Trophoblast cell (in vitro differentiated cells and primary cell): ENCODE data around the gene MROH9.
A peak's percentile ranks its signal among the peaks of the same experiment; 100 is the strongest.

Experiments
- DNase-seq, 2 donors: peaks; one replicate each; pipeline ENCODE4 v3.0.0-alpha.2; 2016
- H2AFZ ChIP-seq: 2 replicates; pipeline ENCODE4 v1.6.1; 2013; ENCODE audit warnings: low read length, moderate library complexity, mild to moderate bottlenecking; ENCODE audit not compliant: insufficient read depth, poor library complexity
- H2AK5ac ChIP-seq: 2 replicates; pipeline ENCODE4 v1.6.1; 2013; ENCODE audit warnings: mild to moderate bottlenecking, low read length
- H2BK120ac ChIP-seq: 2 replicates; pipeline ENCODE4 v1.6.1; 2013; ENCODE audit warnings: low read length, mild to moderate bottlenecking, moderate library complexity; ENCODE audit not compliant: insufficient read depth, poor library complexity
- H2BK12ac ChIP-seq: 2 replicates; pipeline ENCODE4 v1.6.1; 2013; ENCODE audit warnings: mild to moderate bottlenecking, low read length, moderate library complexity
- H2BK5ac ChIP-seq: 2 replicates; pipeline ENCODE4 v1.6.1; 2013; ENCODE audit warnings: low read length, low read depth, moderate library complexity, mild to moderate bottlenecking; ENCODE audit not compliant: poor library complexity
- H3K14ac ChIP-seq: 2 replicates; pipeline ENCODE4 v1.6.1; 2013; ENCODE audit warnings: mild to moderate bottlenecking, low read length
- H3K18ac ChIP-seq: 2 replicates; pipeline ENCODE4 v1.6.1; 2013; ENCODE audit warnings: mild to moderate bottlenecking, low read length
- H3K23ac ChIP-seq: 2 replicates; pipeline ENCODE4 v1.6.1; 2013; ENCODE audit warnings: low read length
- H3K27ac ChIP-seq: 2 replicates; pipeline ENCODE4 v1.5.1; 2013; ENCODE audit warnings: low read depth, mild to moderate bottlenecking, inconsistent platforms, low read length, moderate library complexity
- H3K27me3 ChIP-seq: 2 replicates; pipeline ENCODE4 v1.6.1; 2013; ENCODE audit warnings: inconsistent platforms, mild to moderate bottlenecking, low read length, moderate library complexity; ENCODE audit not compliant: insufficient read depth
- H3K36me3 ChIP-seq, 2 experiments: 1 replicate in 1 of 2; 2 replicates in 1 of 2; pipeline ENCODE4 v1.6.1; 2013; ENCODE audit warnings: low read length in 2 of 2, mild to moderate bottlenecking in 2 of 2, moderate library complexity in 1 of 2; ENCODE audit not compliant: insufficient read depth in 2 of 2, control insufficient read depth in 1 of 2
- H3K4ac ChIP-seq: 2 replicates; pipeline ENCODE4 v1.6.1; 2013; ENCODE audit warnings: low read depth, mild to moderate bottlenecking, low read length, moderate library complexity
- H3K4me1 ChIP-seq, 2 experiments: 1 replicate in 1 of 2; 2 replicates in 1 of 2; pipeline ENCODE4 v1.6.1; 2013; ENCODE audit warnings: low read length in 2 of 2, mild to moderate bottlenecking in 2 of 2, moderate library complexity in 1 of 2; ENCODE audit not compliant: insufficient read depth in 2 of 2, control insufficient read depth in 1 of 2
- H3K4me2 ChIP-seq: 2 replicates; pipeline ENCODE4 v1.6.1; 2013; ENCODE audit warnings: inconsistent platforms, mild to moderate bottlenecking, low read length, moderate library complexity
- H3K4me3 ChIP-seq: 2 replicates; pipeline ENCODE4 v1.5.1; 2013; ENCODE audit warnings: mild to moderate bottlenecking, low read depth, low read length, inconsistent platforms
- H3K79me1 ChIP-seq: one replicate; pipeline ENCODE4 v1.6.1; 2013; ENCODE audit warnings: low read length
- H3K79me2 ChIP-seq: 2 replicates; pipeline ENCODE4 v1.6.1; 2013; ENCODE audit warnings: low read length, mild to moderate bottlenecking; ENCODE audit not compliant: control insufficient read depth, insufficient read depth, poor library complexity
- H3K9ac ChIP-seq: 2 replicates; pipeline ENCODE4 v1.6.1; 2013; ENCODE audit warnings: mild to moderate bottlenecking, low read length
- H3K9me3 ChIP-seq: 2 replicates; pipeline ENCODE4 v1.6.1; 2013; ENCODE audit warnings: low read depth, mild to moderate bottlenecking, control low read depth, inconsistent platforms, low read length; ENCODE audit not compliant: insufficient read depth
- H4K12ac ChIP-seq: 2 replicates; pipeline ENCODE4 v1.6.1; 2013; ENCODE audit warnings: low read depth, mild to moderate bottlenecking, low read length, moderate library complexity
- H4K8ac ChIP-seq: 2 replicates; pipeline ENCODE4 v1.6.1; 2013; ENCODE audit warnings: low read depth, mild to moderate bottlenecking, low read length, moderate library complexity
- H4K91ac ChIP-seq: one replicate; pipeline ENCODE4 v1.6.1; 2013; ENCODE audit warnings: low read depth, mild to moderate bottlenecking, low read length, moderate library complexity
- whole genome bisulfite sequencing: extraction: QIAGEN DNeasy Blood & Tissue Kit; methylation state at CpG from one replicate; pipeline ENCODE4 v1.1.7; 2013; ENCODE audit warnings: missing lambda C conversion rate; ENCODE audit not compliant: insufficient read length, insufficient coverage; ENCODE audit errors: extremely low coverage; 5-methylcytosine and 5-hydroxymethylcytosine counted together

MROH9 gene

DNA sequence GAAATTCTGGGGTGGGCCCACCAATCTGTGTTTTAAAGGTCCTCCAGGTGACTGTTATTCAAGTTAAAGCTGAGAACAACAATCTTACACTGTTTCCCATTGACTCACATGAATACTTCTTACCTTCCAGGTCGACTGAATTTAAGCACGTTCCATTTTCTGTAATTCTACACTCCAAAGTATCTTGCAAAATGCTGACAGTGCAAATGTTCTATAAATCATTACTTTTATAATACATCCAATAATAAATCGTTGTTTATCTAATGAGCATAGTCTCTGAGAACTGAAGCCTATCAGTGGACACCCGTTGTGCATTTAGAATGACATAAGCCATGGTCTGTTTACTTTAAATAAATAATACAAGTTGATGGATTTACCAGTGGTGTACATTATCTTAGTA lies 79.5 kb downstream of the MROH9 start:
- no CpG with 5 or more reads among the region's 4 CpGs for WGBS

DNA sequence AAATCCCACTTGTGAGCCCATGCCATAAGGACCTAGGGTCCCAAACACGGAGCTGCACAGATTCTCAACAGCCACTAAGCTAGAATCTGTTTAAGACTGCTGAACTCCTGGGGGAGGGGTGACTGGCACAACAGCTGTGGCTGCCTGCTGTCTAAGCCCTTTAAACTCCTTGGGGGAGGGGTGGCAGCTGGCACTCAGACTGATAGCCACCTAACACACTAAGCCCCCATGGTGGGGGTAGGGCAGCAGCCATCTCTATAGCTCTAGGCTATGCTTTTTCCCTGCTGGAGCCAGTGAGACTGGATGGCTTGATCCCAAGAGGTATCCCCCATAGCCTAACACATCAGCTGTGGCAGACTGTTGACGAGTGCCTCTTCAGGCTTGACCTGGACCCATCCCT lies 82.1 kb downstream of the MROH9 start:
- H4K12ac ChIP-seq, result no peak overlapping the region
- no peaks in the 10 kb centered on the region for H3K9me3 ChIP-seq
- H2AFZ ChIP-seq, result no peak overlapping the region
- no peak overlapping the region for H3K18ac ChIP-seq
- H2AK5ac ChIP-seq, result no peak overlapping the region
- no peak overlapping the region for H2BK5ac ChIP-seq
- no peak overlapping the region for H2BK12ac ChIP-seq
- H3K27me3 ChIP-seq, result no peaks in the 10 kb centered on the region
- no peak for DNase-seq
- H4K8ac ChIP-seq, result no peak overlapping the region
- H3K9ac ChIP-seq, result no peak overlapping the region
- WGBS, result no CpG with 5 or more reads among the region's 2 CpGs
- H4K91ac ChIP-seq, result no peak overlapping the region
- no peaks in the 10 kb centered on the region for H3K79me1 ChIP-seq
- H3K4ac ChIP-seq, result no peak overlapping the region
- H3K4me2 ChIP-seq, result no peak overlapping the region
- no peak overlapping the region for H3K14ac ChIP-seq
- no peak overlapping the region for H3K4me3 ChIP-seq
- H3K79me2 ChIP-seq, result no peaks in the 10 kb centered on the region
- no peak overlapping the region for H3K23ac ChIP-seq
- no peaks in the 10 kb centered on the region for H3K4me1 ChIP-seq
- no peak overlapping the region for H2BK120ac ChIP-seq
- H3K36me3 ChIP-seq, result no peaks in the 10 kb centered on the region
- H3K27ac ChIP-seq, result no peak overlapping the region

More for the DNA sequence above, 79.5 kb downstream of the MROH9 start:
- Histone ChIP-seq H3K4me1 (no peaks in the 10 kb centered on the region), H3K18ac (no peak overlapping the region), H2BK120ac (no peak overlapping the region), H4K91ac (no peak overlapping the region), H3K79me1 (no peaks in the 10 kb centered on the region), H4K12ac (no peak overlapping the region), H2BK5ac (no peak overlapping the region), H3K27me3 (no peaks in the 10 kb centered on the region), H2AK5ac (no peak overlapping the region), H3K4me3 (no peak overlapping the region), H3K14ac (no peak overlapping the region), H3K79me2 (no peaks in the 10 kb centered on the region), H2BK12ac (no peak overlapping the region), H3K9me3 (no peaks in the 10 kb centered on the region), H3K36me3 (no peaks in the 10 kb centered on the region), H3K4me2 (no peak overlapping the region), H3K9ac (no peak overlapping the region), H3K4ac (no peak overlapping the region), H3K27ac (no peak overlapping the region), H3K23ac (no peak overlapping the region), H4K8ac (no peak overlapping the region), H2AFZ (no peak overlapping the region)
- no peak for DNase-seq

DNA sequence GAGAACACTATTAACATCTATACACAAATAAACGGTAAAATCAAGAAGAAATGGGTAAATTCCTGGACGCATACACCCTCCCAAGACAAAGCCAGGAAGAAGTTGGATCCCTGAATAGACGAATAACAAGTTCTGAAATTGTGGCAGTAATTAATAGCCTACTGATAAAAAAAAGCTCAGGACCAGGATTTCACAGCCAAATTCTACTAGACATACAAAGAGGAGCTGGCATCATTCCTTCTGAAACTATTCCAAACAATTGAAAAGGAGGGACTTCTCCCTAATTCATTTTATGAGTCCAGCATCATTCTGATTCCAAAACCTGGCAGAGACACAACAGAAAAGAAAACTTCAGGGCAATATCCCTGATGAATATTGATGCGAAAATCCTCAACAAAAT lies 84.6 kb downstream of the MROH9 start:
- WGBS, result no CpG with 5 or more reads among the region's 4 CpGs
- no peaks in the 10 kb centered on the region for H3K27me3 ChIP-seq
- no peak overlapping the region for H2BK12ac ChIP-seq
- H3K4me3 ChIP-seq, result no peak overlapping the region
- H2AK5ac ChIP-seq, result no peak overlapping the region
- H3K18ac ChIP-seq, result no peak overlapping the region
- H3K4ac ChIP-seq, result no peak overlapping the region
- no peak overlapping the region for H3K4me2 ChIP-seq
- no peak overlapping the region for H4K91ac ChIP-seq
- no peaks in the 10 kb centered on the region for H3K79me1 ChIP-seq
- no peak overlapping the region for H3K27ac ChIP-seq
- no peaks in the 10 kb centered on the region for H3K4me1 ChIP-seq
- no peak overlapping the region for H3K14ac ChIP-seq
- H3K36me3 ChIP-seq, result no peaks in the 10 kb centered on the region
- H3K79me2 ChIP-seq, result no peaks in the 10 kb centered on the region
- no peak overlapping the region for H2BK5ac ChIP-seq
- no peak overlapping the region for H2BK120ac ChIP-seq
- H3K9ac ChIP-seq, result no peak overlapping the region
- H3K23ac ChIP-seq, result no peak overlapping the region
- no peak overlapping the region for H4K8ac ChIP-seq
- no peaks in the 10 kb centered on the region for H3K9me3 ChIP-seq
- no peak overlapping the region for H2AFZ ChIP-seq
- no peak for DNase-seq
- no peak overlapping the region for H4K12ac ChIP-seq

DNA sequence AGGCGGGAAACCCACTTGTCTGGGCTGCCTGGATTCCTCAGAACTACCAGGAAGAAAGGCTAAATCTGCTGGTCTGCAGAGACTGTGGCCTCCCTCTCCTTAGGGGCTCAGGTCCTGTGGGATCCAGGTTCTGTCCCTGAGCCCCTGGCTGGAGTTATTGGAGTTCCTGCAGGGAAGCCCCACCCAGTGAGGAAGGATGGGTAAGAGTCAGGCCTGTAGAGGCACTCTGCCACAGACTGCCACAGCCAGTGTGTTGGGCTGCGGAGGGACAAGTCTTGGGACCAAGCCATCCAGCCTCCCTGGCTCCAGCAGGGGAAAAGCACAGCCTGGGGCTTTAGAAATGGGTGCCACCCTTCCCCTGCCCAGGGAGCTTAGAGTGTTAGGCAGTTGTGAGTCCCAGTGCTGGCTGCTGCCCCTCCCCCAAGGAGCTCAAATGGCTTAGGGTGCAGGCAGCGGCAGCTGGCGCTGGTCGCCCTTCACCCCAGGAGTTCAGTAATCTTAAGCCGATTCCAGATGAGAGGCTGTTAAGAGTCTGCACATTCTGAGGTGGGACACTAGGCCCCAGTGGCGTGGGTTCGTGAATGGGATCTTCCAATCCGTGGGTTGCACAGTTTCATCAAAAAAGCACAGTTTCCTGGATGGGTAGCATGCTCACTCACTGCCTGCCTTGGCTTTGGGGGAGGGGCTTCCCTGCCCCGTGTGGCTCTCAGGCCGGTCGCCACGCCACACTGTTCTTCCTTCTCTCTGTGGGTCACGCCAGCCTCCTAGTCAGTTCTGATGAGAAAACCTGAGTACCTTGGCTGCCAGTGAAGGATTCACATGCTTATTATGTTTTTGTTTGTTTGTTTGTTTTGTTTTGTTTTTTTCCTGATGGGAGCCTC lies 97.7 kb downstream of the MROH9 start:
- H3K27me3 ChIP-seq, result no peaks in the 10 kb centered on the region
- no peak overlapping the region for H3K14ac ChIP-seq
- H3K4ac ChIP-seq, result no peak overlapping the region

More for the DNA sequence above, 97.7 kb downstream of the MROH9 start:
- no peak overlapping the region for H2AK5ac ChIP-seq
- no peaks in the 10 kb centered on the region for H3K4me1 ChIP-seq
- no peaks in the 10 kb centered on the region for H3K9me3 ChIP-seq
- no peak overlapping the region for H4K91ac ChIP-seq
- H3K79me2 ChIP-seq, result no peaks in the 10 kb centered on the region
- H3K9ac ChIP-seq, result no peak overlapping the region
- H3K23ac ChIP-seq, result no peak overlapping the region
- no peak overlapping the region for H2BK120ac ChIP-seq
- no peaks in the 10 kb centered on the region for H3K79me1 ChIP-seq
- H3K18ac ChIP-seq, result no peak overlapping the region
- no peak overlapping the region for H3K27ac ChIP-seq
- WGBS, result no CpG with 5 or more reads among the region's 14 CpGs
- peak overlapping the region; percentile 3 for H3K4me2 ChIP-seq
- no peak overlapping the region for H2BK12ac ChIP-seq
- no peak overlapping the region for H4K8ac ChIP-seq
- no peak for DNase-seq
- no peaks in the 10 kb centered on the region for H3K36me3 ChIP-seq
- H3K4me3 ChIP-seq, result no peak overlapping the region
- no peak overlapping the region for H2AFZ ChIP-seq
- H2BK5ac ChIP-seq, result no peak overlapping the region
- H4K12ac ChIP-seq, result no peak overlapping the region
